Right lobe of liver (tissue), 4 donors: ENCODE results near the gene RELN.

Experiments
- CTCF ChIP-seq, 4 donors: fragments of 200-600 bp in 3 of 4; fragments of 450-650 bp in 1 of 4; IDR thresholded peaks; one replicate each; pipeline versions ENCODE4 v1.5.1 to v1.8.0; 2016 to 2022; ENCODE audit warnings: antibody characterized with exemption in 4 of 4, mild to moderate bottlenecking in 2 of 4
- POLR2A ChIP-seq: fragments of 450-650 bp; IDR thresholded peaks from one replicate; pipeline ENCODE4 v1.6.1; 2017; ENCODE audit warnings: antibody characterized with exemption, mild to moderate bottlenecking
- donor health status: DM: no; HTN: no; CAD: no.
- donor health status: DM: no; HTN: no; CAD: no.
- donor health status: DM: no; HTN: yes; CAD: no.

GRCh38 chr7:103795787-103796186, 193.7 kb downstream of the RELN start:
- TF ChIP-seq CTCF (IDR thresholded peaks at IDR 0.05) (no peak), POLR2A (no peak)
